ENCODE results near the gene RYR3.

RYR3 gene

DNA sequence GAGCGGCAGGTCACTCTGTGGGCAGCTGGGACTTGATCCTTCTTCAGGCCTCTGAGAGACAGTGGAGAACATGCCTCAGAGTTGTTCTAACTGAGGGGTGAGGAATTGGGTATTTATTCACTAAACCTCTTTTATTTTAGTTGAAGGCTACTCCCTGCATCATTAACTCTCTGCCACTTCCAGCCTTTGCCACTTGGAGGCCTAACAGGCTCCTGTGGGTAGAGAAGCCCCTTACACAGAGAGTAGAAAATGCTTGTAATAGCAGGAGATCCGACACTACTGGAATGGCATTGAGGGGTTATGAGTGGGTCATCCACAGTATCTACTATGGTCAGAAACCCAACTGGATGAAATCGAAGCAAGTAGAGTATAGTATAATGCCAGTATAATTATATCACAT, 81.7 kb downstream of the RYR3 start:
- no peak for DNase-seq

- DNase-seq: no peak
Measured at GRCh38 chr15:33393546-33393945, 82.8 kb downstream of the RYR3 start.

DNA sequence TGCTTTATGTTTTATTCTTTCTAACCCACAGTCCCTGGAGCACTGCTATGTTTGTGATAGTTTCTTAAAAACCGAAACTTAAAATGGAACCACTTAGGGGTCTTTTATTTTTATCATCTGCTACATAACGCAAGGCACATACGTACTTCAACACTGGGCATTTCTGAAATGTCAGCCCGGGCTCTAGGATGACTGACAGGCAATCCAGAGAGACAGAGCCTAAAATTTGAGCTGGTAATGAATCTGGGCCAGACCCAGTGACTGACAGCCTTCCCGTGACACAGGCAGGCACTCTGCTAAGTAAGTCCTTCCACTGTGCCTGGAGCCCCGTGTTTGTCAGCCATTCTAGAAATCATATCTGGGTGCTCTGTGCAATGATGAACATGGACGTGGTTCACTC, 84.6 kb downstream of the RYR3 start:
- no peak for DNase-seq

- DNase-seq: no peak
Measured at GRCh38 chr15:33395846-33396245, 85.1 kb downstream of the RYR3 start.

- no peak for DNase-seq
Measured at GRCh38 chr15:33396475-33396874, 85.7 kb downstream of the RYR3 start.

GRCh38 chr15:33398555-33398954, 87.8 kb downstream of the RYR3 start:
- no peak for DNase-seq

DNA sequence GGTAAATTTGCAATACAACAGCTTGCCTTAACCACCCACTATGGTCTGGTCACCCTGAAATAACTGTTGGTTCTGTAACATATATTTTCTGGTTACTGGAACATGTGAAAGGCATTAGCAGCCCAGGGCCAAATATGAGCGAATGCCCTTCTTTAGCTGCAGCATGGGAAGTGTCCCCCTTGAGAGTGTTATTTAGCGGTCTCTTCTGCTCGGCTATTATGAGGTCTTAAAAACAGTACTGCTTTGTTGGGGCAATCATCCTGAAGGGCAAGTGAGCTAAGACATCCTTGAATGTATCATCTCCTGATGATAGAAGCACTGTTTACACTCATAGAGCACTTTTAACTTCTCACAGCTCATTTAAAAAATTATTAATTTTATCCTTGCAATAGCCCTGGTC, 90.2 kb downstream of the RYR3 start:
- no peak for DNase-seq

DNA sequence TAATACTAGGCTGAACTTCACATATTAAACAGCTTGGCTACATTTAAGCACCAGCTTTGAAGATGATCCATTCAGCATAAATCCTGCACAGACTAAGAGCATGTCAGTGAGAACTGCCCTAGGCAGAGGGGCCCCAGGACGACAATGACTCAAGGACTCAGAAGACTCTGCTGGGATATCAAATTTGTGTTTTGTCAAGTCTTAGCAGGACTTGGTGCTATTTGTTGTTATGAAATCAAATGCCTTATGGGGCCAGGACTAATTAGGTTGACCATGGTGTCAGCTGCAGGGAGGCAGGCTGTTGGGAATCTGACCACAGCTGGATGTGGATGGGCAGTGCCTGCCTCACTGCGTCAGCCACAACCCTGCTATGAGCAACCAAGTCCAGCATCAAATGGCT, 91.8 kb downstream of the RYR3 start:
- no peak for DNase-seq

GRCh38 chr15:33405096-33405495, 94.3 kb downstream of the RYR3 start:
- DNase-seq: no peak

GRCh38 chr15:33411596-33412540, 101.1 kb downstream of the RYR3 start:
- no peak for DNase-seq

DNA sequence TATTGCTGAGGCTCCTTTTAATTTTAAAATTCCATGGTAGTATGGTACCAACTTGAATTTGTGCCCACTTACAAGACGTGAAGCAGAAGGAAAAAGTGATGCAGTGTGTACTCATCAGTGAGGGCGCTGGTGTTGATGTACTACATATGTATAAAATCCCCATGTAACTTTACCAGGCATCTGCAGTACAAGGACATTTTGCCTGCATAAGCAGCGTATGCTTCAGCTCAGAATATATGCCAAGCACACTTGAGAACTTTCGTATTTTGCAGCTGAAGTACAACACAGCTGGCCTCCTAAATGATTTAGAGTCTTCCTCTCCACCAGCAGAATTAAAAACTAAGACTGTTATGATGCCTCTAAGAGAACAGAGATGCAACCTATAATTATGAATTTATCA, 108.9 kb downstream of the RYR3 start:
- DNase-seq: no peak

DNA sequence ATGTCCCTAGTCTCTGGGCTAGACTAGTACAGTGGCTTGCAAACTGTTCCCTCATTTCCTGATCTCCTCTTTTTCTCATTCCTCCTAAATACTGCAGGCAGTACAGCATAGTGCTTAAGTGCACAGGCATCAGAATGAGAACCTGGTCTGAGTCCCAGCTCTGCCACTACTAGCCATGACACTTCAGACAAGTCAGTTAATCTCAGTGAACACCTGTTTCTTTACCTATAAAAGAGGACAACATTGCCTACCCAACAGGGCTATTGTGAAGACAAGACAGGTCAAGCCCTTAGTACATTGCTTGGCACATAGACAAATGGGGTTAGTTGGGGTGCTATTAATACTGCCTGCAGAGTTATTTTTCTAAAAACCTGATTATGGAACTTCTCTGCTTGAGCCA, 113.3 kb downstream of the RYR3 start:
- no peak for DNase-seq

- DNase-seq: no peak
Measured at GRCh38 chr15:33425142-33425541, 114.4 kb downstream of the RYR3 start.

DNA sequence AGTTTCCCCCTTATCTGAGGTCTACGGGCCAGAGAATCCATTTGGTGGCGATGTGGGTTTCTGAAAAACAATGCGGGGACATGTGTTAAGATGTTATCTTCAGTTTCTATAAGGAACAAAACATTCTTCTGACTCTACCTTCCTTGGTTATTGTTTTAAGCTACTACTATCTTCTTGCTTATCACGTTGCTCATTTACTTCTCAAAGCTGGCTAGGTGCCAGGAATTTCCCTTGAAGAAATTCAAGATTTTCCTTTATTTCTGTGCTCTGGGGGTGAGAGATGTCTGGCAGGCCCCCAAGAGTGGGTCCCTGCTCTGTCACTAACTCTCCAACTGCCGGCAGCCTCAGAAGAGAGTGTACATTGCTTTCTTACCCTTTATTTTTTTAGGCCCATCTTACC, 119.8 kb downstream of the RYR3 start:
- no peak for DNase-seq

- no peak for DNase-seq
Measured at GRCh38 chr15:33433821-33434220, 123.1 kb downstream of the RYR3 start.

DNA sequence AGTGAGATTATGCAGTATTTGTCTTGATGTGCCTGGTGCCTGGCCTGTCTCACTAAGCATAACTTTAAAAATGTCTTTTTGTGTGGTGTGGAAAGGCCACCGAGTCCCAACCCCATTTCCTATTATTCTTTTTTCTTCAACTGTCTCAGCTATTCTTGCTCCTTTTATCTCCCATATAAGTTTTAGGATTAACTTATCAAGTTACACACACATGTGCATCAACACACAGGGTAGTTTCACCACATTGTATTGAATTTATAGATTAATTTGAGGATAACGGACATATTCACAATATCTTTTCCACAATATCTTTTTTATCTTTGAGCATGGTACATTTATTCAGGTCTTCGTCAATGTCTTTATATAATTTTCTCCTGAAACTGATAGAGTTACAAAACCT, 127.6 kb downstream of the RYR3 start:
- no peak for DNase-seq

- no peak for DNase-seq
Measured at GRCh38 chr15:33440900-33441299, 130.1 kb downstream of the RYR3 start.

DNA sequence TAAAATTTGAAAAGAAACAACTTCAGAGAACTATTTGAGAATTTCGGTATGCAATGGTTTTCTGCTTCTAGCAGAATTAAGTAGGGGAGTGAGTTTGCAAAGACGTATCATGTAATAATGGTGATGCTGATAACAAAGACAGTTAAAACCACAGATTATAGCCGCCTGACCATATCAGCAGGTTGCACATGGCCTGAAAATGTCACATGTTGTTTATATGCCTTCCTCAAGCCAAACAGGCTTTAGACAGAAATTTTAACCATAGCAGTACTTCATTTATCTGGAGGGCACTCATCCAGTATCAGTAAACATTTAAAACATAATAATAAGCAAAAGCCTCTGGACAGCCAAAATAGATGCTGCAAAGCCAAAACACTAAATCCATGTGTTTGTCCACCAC, 131.7 kb downstream of the RYR3 start:
- no peak for DNase-seq

GRCh38 chr15:33443708-33444107, 132.9 kb downstream of the RYR3 start:
- DNase-seq: no peak

DNA sequence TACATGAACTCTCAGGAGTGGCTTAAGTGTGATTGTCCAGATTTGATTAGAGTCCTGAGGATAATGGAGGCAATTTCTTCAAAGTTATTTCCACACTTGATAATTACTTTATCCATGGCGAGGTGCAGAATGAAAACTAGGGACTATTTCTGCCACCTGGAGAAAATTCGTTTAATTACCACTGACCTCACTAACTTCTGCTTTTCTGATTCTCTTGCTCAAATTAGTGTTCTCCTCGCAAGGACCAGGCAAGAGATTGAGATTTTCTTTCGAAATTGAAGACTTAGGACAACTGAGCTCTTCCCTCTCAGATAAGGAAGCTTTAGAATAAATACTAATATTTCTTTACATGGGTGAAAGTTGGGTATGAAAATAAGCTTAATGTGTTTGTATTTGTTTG, 135.2 kb downstream of the RYR3 start:
- DNase-seq: no peak

DNA sequence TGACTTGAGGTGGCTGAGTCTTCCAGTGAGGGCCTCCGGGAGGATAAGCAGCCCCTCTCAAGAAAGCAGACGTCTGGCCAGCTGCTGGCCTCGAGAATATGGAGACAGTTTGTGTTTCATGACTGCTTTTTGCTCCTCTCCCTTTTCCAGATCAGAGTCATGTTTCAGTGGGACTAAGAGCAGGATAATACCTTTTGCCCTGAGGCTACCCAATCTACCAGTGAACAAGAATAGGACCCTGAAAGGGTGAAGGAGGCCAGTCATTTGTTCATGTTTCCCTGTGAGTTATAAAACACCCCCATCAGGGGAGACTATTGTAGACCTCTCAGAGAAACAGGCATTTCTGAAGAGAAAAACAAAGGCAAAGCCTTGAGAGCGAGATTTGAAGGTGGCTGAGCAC, 137.4 kb downstream of the RYR3 start:
- no peak for DNase-seq

DNA sequence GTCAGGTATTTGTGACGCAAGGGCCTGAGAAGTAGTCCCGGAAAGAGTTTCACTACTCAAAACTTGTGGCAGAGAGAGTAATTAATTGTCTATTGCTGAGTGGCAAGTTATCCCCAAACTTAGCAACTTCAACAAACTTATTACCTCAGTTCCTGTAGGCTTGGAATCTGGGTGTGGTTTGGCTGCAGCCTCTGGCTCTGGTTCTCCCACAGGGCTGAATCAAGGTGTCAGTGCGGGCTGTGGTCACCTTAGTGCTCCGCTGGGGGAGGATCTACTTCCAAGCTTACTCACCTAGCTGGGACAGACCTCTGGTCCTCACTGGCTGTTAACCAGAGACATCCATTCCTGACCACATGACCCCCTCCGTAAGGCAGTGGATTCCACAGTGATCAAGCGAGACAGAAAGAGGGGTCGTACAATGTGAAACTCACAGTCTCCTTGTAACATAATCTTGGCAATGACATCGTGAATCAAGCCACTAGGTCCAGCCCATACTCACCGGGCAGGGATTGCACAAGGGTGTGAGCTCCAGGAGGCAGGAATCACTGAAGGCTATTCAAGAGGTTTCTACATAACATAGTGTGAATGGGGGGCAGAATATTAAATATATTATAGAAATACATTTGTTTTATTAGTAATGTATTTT, 138.3 kb downstream of the RYR3 start:
- no peak for DNase-seq

DNA sequence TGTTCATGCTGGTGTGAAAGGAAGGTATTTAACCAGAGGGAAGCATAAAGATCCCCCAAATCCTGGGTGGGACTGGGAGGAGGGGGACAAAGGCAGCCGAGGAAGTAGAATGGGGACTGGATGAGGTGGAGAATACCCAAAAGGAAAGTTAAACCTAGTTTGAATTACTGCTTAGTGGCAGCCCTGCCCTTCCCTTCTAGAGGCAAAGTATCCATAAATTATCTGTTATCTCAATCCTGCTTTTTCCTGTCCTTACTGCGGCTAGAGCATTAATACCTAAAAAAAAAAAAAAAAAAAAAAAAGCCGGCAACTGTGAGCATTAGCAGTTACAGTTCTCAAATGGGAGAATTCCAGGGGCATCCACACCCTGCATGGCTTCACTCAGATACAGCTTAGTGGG, 139.0 kb downstream of the RYR3 start:
- no peak for DNase-seq

GRCh38 chr15:33451385-33451784, 140.6 kb downstream of the RYR3 start:
- DNase-seq: no peak

DNA sequence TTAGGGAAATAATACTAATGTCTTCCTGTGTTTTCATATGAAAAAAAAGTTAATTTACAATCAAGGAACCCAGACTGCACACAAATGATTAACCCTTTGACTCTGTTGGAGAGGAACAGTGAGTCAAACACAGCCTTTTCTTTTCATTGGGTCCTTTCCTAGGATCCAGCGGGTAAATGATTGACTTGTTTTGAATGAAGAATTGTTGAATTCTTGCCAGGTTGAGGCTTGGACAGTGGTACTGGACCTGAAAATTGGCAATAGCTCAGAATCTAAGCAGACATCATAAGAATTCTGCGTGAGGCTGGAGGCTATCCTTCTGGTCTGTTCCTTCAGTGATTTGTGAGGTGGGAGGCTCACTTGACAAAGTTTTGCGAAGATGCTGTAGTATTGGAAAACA, 143.0 kb downstream of the RYR3 start:
- DNase-seq: no peak

Data from NCI-H524 treated with DMSO at 0.1 percent for 48 hours (cell line).